Forelimb muscle (tissue), 1 donor: Measurements from ENCODE around the gene FRY. TPM values are rescaled to one million over a fixed set of nuclear protein-coding genes. Genes with fewer than 3 reads are reported as not detected.
A peak's percentile ranks its signal among the peaks of the same experiment; 100 is the strongest.

ENCODE experiments used
- DNase-seq: peaks from one replicate; pipeline ENCODE4 v3.0.0-alpha.2; 2013; ENCODE audit warnings: low read depth
- polyA plus RNA-seq: library from polyadenylated mRNA; unstranded; fragments of 120-200 nt; gene quantifications from one replicate; pipeline ENCODE4 v1.2.1, GENCODE V29; 2013; ENCODE audit not compliant: insufficient read length

The FRY gene
- polyA plus RNA-seq, 1 donor = 53.1 TPM

DNA sequence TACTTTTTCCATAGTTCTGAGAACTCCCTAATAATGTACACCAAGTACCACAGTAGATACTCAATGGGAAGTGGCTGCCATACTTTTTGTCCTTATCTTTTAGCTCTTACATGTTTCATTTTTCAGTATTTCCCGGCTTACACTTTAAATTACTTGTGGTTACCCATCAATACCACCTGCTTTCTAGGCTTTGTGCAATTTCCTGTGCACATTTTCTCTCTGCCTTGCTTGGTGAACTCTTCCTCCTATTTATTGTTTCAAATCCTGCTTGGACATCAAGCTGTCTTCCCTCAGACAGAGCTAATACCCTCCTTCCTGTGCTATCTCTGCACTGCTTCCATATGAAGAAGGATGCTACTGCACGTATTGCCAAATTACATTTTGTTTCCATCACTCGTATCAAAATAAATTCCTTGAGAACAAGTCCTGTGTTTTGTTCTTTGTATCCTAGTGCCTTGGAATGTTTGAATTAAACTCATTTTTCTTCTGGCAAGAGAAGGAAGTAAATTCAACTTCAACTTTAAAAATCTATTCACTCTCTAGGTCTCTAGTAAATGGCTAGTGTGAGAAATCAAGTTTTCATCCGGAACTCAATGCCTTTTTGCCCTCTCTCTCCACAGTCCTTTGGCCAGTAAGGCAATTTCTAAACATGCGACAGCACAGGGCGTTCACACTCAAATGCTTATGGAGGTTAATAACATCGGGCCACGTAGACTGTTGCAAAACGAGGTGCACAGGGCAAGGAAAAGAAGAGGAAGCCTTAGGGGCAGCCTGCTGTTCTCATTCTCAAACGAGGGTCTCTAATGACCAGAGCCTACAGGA is 277.9 kb downstream of the FRY start:
- peak; percentile 26 for DNase-seq

DNA sequence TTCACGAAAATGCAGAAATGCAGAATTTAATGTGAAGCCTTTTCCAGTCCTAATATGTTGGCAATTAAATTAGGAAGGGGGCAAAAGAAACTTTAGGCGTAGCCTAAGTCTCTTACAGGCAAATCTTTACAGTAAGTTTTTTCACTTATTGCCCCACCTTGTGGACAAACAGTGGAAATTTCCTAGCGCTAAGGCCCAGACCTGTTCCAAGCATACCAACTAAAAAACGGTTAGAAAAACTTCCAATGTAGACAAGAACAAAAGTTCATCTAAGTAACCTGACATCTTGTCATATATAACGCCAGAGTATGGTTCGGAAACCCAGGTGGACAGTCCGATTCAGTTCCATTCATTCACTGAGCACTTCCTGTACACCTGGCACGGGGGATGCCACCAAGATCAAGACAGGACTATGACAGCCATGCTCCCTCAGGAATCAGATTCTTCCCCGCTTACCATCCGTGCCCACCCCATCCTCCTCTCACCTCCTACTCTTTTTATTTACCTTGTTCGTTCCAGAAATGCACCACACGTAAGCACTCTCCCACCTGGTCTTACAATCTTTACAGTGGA is 278.6 kb downstream of the FRY start:
- peak; percentile 35 for DNase-seq

DNA sequence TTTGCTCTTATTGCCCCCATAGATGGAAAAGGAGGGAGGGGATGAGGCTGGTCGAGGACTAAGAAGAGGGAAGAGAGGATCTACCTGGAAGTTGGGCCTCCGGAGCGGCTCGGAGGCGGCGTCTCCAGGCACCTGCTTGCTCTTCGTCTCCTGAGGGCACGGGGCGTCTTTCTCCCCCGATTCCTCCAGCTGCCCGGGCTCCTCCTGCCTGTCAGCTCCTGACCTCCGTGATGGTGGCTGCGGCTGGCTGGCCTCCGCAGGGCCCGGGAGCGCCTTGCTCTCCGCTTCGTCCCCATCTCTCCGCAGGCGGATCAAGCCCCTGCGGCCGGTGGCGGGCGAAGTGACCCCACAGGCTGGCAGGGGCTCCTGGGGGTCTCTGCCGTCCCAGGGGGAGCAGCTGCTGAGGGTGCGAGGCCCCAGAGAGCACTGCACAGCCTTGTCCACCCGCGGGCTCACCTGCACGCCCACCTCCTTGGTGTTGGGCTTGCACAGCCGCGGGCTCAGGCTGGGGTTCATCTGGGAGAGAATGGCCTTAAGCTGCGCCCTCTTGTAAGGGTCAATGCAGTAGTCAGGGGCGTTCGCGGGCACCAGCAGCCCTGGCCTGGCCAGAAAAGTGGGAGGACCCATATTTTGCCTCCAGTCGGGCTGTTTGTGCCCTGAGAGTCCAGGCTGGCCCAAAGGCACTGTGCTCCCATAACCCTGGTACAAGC is 279.8 kb downstream of the FRY start:
- no peak for DNase-seq

DNA sequence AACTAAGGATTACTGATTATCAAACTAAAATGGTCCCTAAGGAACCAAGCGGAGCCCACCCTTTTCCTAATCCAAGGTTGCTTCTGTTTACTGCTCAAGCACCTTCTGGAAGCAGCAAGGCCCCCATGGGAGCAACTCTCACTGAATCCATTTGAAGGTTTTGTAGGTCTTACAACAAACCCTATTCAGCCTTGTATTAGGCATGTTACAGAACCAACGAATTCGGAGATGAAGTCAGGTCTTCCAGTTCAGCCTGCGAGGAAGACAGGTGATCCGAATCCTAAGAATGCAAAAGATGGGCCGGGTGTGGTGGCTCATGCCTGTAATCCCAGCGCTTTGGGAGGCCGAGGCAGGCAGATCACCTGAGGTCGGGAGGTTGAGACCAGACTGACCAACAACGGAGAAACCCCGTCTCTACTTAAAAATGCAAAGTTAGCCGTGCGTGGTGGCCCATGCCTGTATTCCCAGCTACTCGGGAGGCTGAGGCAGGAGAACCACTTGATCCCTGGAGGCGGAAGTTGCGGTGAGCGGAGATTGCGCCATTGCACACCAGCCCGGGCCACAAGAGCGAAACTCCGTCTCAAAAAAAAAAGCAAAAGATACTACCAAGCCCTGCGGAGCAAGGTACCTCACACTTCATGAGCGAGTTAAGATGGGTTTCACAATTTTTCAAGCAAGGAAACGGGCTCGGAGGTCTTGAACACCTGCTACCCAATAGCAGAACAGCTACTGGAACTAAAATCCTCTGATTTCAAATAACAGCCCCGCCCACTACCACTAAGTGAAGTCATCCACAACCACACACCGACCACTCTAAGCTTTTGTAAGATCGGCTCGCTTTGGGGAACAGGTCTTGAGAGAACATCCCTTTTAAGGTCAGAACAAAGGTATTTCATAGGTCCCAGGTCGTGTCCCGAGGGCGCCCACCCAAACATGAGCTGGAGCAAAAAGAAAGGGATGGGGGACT is 283.0 kb downstream of the FRY start:
- DNase-seq = peak; percentile 19

DNA sequence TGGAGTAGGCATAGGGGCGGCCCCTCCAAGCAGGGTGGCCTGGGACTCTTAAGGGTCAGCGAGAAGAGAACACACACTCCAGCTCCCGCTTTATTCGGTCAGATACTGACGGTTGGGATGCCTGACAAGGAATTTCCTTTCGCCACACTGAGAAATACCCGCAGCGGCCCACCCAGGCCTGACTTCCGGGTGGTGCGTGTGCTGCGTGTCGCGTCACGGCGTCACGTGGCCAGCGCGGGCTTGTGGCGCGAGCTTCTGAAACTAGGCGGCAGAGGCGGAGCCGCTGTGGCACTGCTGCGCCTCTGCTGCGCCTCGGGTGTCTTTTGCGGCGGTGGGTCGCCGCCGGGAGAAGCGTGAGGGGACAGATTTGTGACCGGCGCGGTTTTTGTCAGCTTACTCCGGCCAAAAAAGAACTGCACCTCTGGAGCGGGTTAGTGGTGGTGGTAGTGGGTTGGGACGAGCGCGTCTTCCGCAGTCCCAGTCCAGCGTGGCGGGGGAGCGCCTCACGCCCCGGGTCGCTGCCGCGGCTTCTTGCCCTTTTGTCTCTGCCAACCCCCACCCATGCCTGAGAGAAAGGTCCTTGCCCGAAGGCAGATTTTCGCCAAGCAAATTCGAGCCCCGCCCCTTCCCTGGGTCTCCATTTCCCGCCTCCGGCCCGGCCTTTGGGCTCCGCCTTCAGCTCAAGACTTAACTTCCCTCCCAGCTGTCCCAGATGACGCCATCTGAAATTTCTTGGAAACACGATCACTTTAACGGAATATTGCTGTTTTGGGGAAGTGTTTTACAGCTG is 283.9 kb downstream of the FRY start, which contains the start of the genes BRCA2 and ZAR1L:
Gene BRCA2, plus strand, starts transcription at position 271 of the 790 bp plus-strand sequence. CDS start 953 bp downstream, outside the sequence.
Gene ZAR1L, minus strand, starts transcription at position 126 of the 790 bp plus-strand sequence. CDS start 3,438 bp downstream, outside the sequence.
- DNase-seq = peak; percentile 83

DNA sequence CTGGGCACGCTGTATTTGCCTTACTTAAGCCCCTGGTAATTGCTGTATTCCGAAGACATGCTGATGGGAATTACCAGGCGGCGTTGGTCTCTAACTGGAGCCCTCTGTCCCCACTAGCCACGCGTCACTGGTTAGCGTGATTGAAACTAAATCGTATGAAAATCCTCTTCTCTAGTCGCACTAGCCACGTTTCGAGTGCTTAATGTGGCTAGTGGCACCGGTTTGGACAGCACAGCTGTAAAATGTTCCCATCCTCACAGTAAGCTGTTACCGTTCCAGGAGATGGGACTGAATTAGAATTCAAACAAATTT is 284.4 kb downstream of the FRY start:
- DNase-seq = no peak

DNA sequence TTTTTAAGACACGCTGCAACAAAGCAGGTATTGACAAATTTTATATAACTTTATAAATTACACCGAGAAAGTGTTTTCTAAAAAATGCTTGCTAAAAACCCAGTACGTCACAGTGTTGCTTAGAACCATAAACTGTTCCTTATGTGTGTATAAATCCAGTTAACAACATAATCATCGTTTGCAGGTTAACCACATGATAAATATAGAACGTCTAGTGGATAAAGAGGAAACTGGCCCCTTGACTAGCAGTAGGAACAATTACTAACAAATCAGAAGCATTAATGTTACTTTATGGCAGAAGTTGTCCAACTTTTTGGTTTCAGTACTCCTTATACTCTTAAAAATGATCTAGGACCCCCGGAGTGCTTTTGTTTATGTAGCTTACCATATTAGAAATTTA is 284.9 kb downstream of the FRY start:
- DNase-seq = no peak

DNA sequence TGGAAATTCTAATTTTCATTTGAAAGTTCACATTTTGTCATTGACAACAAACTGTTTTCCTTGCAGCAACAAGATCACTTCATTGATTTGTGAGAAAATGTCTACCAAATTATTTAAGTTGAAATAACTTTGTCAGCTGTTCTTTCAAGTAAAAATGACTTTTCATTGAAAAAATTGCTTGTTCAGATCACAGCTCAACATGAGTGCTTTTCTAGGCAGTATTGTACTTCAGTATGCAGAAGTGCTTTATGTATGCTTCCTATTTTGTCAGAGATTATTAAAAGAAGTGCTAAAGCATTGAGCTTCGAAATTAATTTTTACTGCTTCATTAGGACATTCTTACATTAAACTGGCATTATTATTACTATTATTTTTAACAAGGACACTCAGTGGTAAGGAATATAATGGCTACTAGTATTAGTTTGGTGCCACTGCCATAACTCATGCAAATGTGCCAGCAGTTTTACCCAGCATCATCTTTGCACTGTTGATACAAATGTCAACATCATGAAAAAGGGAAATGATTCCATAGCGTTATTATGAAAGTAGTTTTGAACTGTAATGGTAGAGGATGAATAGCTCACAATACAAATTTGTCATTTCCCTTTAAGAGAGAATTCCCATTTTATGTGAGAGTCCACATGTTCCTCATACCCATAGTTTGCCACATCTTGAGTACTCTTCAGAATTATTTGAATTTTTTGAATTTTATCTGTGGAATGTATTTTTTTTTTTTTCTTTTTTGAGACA is 286.3 kb downstream of the FRY start:
- DNase-seq = no peak

DNA sequence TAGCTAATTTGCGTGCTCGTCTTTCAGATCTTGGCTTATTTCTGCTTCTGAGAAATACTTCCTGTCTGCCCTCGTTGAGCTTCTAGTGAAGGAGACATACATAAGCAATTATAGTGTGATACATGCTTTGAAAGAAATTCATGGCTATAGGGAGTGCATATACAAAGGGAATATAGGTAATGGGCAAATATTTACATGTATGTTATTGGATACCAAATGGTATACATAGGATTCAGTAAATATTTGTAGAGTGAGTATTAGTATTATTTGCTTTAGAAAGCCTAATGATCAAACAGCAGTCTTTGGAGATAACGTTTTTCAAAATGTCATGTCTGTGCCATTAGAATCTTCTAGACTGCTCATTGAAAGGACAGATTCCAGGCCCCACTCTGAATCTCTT is 289.0 kb downstream of the FRY start:
- no peak for DNase-seq

DNA sequence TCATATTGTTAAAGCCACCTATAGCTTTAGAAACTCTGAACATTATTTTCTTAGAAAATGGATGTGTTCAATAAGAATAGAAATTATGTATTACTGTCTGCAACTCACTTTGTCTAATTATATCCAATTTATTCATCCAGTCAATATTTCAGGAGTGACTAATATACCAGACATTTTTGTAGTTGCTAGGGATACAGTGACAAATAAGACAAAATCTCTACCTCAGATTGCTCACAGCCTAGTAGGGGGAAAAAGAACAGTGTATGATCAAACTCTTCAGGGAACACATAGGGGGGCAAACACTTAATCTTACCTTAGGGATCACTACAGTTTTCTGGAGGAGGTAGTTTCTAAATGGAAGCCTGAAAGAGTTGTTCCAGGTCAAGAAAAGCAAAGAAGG is 292.3 kb downstream of the FRY start:
- no peak for DNase-seq

DNA sequence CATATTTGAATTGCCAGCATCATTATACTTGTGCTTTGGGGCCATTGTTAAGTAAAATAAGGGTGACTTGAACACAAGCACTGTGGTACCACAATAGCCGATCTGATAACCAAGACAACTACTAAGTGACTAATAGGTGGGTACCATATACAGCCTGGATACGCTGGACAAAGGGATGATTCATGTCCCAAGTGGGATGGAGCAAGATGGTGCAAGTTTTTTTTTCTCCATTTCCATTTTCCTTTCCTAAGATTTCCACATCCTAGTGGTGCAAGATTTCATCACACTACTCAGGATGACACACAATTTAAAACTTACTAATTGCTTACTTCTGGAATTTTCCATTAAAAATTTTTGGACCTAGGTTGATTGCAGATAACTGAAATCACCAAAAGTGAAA is 298.9 kb downstream of the FRY start:
- no peak for DNase-seq

DNA sequence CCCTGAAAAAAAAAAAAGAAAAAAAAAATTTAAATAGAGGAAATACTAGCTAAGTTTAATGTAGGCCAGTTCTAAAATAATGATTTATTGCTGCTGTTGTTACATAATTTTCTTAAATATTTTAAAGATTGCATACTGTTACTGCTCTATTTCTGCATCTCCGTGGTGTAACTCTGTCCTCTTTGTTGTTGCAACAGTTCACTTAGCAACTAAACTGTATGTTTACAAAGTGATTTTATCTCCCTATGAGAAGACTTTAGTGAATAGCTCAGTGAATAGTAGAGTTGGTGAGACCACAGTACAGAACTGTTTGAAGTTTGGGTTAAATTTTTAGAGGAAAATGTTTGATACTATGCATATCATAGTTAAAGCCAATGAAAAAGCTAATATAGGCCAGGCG is 303.1 kb downstream of the FRY start:
- DNase-seq = no peak

DNA sequence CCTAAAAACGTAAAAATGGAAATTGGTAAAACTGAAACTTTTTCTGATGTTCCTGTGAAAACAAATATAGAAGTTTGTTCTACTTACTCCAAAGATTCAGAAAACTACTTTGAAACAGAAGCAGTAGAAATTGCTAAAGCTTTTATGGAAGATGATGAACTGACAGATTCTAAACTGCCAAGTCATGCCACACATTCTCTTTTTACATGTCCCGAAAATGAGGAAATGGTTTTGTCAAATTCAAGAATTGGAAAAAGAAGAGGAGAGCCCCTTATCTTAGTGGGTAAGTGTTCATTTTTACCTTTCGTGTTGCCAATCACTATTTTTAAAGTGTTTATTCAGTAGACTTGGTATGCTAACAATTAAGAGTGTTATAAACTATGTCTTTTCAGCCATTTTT is 309.3 kb downstream of the FRY start:
- DNase-seq = no peak

DNA sequence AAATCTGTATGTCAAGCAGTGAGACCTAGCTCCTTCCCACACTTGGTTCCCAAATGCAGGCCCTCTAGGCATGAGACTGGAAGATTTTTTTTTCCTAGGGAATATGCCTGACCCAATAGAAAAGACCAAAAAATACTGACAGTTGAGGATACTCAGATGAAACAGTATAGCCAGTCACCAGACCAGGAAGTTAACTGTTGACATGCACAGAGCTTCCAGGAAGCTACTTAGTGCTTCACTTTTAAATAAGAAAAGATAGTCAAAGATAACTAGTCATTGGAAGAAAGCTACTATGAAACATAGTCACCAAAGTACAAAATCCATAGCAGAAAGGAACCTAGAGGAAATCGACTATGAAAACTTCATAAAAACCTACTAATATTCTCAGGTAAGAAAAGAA is 316.1 kb downstream of the FRY start:
- no peak for DNase-seq
